ENCODE data around the gene PCDH15. TPM values are rescaled to one million over a fixed set of nuclear protein-coding genes. Genes with fewer than 3 reads are reported as not detected.

PCDH15 gene
- total RNA-seq, 1 experiment from 2014 or later = not detected

DNA sequence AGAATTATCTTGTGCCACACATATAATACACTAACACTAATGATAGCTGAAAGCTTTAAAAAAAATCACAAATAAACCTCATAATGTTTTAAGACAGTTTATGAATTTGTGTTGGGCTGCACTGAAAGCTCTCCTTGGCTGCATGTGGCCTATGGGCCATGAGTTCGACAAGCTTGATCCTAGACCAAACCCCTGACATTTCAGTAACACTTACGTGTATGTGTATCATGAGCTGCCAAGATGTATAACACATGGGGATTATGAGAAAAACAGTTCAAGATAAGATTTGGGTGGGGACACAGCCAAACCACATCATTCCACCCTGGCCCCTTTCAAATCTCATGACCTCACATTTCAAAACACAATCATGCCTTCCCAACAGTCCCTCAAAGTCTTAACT, 823.8 kb downstream of the PCDH15 start:
- BruUV-seq (replicated peaks) = no TSS peak
- peaks cover 11% of the 10 kb centered on the region for H3K9me3 ChIP-seq (ENCODE audit: low read depth, low read length, poor library complexity, severe bottlenecking)
- H3K27ac ChIP-seq (ENCODE audit: low read depth, low read length, poor library complexity, severe bottlenecking) = no peak overlapping the region
- no peak for DNase-seq (ENCODE audit: low spot score)
- H3K4me1 ChIP-seq (ENCODE audit: insufficient read depth, low read length, poor library complexity, severe bottlenecking) = no peaks in the 10 kb centered on the region
- H3K27me3 ChIP-seq (replicated peaks; ENCODE audit: insufficient read depth, low read depth, low read length, poor library complexity) = no peaks in the 10 kb centered on the region
- H3K4me3 ChIP-seq (ENCODE audit: low read depth, low read length, poor library complexity, severe bottlenecking) = no peak overlapping the region
- TF ChIP-seq, protein P1, sequence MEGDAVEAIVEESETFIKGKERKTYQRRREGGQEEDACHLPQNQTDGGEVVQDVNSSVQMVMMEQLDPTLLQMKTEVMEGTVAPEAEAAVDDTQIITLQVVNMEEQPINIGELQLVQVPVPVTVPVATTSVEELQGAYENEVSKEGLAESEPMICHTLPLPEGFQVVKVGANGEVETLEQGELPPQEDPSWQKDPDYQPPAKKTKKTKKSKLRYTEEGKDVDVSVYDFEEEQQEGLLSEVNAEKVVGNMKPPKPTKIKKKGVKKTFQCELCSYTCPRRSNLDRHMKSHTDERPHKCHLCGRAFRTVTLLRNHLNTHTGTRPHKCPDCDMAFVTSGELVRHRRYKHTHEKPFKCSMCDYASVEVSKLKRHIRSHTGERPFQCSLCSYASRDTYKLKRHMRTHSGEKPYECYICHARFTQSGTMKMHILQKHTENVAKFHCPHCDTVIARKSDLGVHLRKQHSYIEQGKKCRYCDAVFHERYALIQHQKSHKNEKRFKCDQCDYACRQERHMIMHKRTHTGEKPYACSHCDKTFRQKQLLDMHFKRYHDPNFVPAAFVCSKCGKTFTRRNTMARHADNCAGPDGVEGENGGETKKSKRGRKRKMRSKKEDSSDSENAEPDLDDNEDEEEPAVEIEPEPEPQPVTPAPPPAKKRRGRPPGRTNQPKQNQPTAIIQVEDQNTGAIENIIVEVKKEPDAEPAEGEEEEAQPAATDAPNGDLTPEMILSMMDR (conservative IDR thresholded peaks at IDR 0.05; ENCODE audit: low read depth, low read length) = no peak
- TF ChIP-seq EZH2 (IDR thresholded peaks at IDR 0.05; ENCODE audit: borderline replicate concordance, low read depth, low read length, poor library complexity, severe bottlenecking) = no peak
- H3K36me3 ChIP-seq (ENCODE audit: insufficient read depth, low read length, poor library complexity, severe bottlenecking) = no peaks in the 10 kb centered on the region
- intact Hi-C loops (cut with micrococcal nuclease; ENCODE audit: unreplicated experiment) = no loop called here
- ChIA-PET POLR2A (ENCODE audit: low non-redundant PET) (no interaction called here), CTCF (no interaction called here)

DNA sequence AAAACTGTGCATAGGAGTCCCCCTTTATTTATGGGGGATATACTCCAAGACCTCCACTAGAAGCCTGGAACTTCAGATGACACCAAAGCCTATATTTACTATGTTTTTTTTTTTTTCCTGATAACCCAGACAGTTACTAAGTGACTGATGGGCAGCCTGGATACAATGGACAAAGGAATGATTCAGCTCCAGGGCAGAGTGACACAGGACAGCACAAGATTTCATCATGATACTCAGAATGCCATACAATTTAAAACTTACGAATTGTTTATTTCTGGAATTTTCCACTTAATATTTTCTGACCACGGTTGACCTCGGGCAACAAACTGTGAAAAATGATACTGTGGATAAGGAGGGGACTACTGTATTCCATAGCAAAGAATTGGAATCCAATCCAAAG, 843.6 kb downstream of the PCDH15 start:
- Histone ChIP-seq H3K4me3 (ENCODE audit: low read depth, low read length, poor library complexity, severe bottlenecking) (no peak overlapping the region), H3K27me3 (replicated peaks; ENCODE audit: insufficient read depth, low read depth, low read length, poor library complexity) (no peaks in the 10 kb centered on the region), H3K4me1 (ENCODE audit: insufficient read depth, low read length, poor library complexity, severe bottlenecking) (no peaks in the 10 kb centered on the region), H3K9me3 (ENCODE audit: low read depth, low read length, poor library complexity, severe bottlenecking) (peaks cover 23% of the 10 kb centered on the region), H3K36me3 (ENCODE audit: insufficient read depth, low read length, poor library complexity, severe bottlenecking) (no peaks in the 10 kb centered on the region), H3K27ac (ENCODE audit: low read depth, low read length, poor library complexity, severe bottlenecking) (no peak overlapping the region)
- BruUV-seq (replicated peaks) = no TSS peak
- POLR2A ChIA-PET (ENCODE audit: low non-redundant PET) = no interaction called here
- no peak for TF ChIP-seq EZH2 (IDR thresholded peaks at IDR 0.05; ENCODE audit: borderline replicate concordance, low read depth, low read length, poor library complexity, severe bottlenecking)
- TF ChIP-seq, protein P1 (conservative IDR thresholded peaks at IDR 0.05; ENCODE audit: low read depth, low read length) = no peak
- DNase-seq (ENCODE audit: low spot score) = no peak
- intact Hi-C loops (cut with micrococcal nuclease; ENCODE audit: unreplicated experiment) = no loop called here
- CTCF ChIA-PET = no interaction called here

DNA sequence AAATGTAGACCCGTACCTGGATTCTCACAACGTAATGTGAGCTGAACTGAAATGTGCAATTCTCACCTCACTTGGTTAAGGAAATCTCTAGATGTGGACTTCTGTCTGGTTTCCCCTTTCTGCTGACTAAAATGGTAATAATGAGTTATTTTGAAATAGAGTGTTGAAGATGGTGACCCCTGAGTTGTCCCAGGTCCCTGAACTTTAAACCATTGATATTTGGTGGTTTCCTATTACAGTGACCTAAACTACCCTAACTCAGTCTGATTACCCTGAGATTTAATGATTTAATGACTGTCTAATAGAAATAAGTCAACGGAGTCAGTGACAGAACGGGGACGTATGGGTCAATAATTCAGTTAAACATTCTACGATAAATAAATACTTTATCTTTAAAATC, 845.9 kb downstream of the PCDH15 start:
- CTCF ChIA-PET = no interaction called here
- no TSS peak for BruUV-seq (replicated peaks)

More for the DNA sequence above, 845.9 kb downstream of the PCDH15 start:
- no peak for DNase-seq (ENCODE audit: low spot score)
- H3K9me3 ChIP-seq (ENCODE audit: low read depth, low read length, poor library complexity, severe bottlenecking) = peaks cover 18% of the 10 kb centered on the region
- no peaks in the 10 kb centered on the region for H3K27me3 ChIP-seq (replicated peaks; ENCODE audit: insufficient read depth, low read depth, low read length, poor library complexity)
- no peaks in the 10 kb centered on the region for H3K36me3 ChIP-seq (ENCODE audit: insufficient read depth, low read length, poor library complexity, severe bottlenecking)
- intact Hi-C loops (cut with micrococcal nuclease; ENCODE audit: unreplicated experiment) = no loop called here
- POLR2A ChIA-PET (ENCODE audit: low non-redundant PET) = no interaction called here
- TF ChIP-seq, protein P1 (conservative IDR thresholded peaks at IDR 0.05; ENCODE audit: low read depth, low read length) = no peak
- no peak for TF ChIP-seq EZH2 (IDR thresholded peaks at IDR 0.05; ENCODE audit: borderline replicate concordance, low read depth, low read length, poor library complexity, severe bottlenecking)
- no peak overlapping the region for H3K27ac ChIP-seq (ENCODE audit: low read depth, low read length, poor library complexity, severe bottlenecking)
- H3K4me3 ChIP-seq (ENCODE audit: low read depth, low read length, poor library complexity, severe bottlenecking) = no peak overlapping the region
- no peaks in the 10 kb centered on the region for H3K4me1 ChIP-seq (ENCODE audit: insufficient read depth, low read length, poor library complexity, severe bottlenecking)

All from A673 (cell line).